Astrocyte of the cerebellum (primary cell): ENCODE results near the gene TSC1.
"Not testable (repeated sequence)": the region's sequence is repeated elsewhere in the genome, so short reads cannot be mapped to it uniquely, and the experiment has no call there.

Experiments
- DNase-seq: peaks from one replicate; pipeline ENCODE4 v3.0.0-alpha.2; 2011; ENCODE audit warnings: low read depth
- H3K4me3 ChIP-seq: 2 replicates; pipeline ENCODE4 v1.5.1; 2011; ENCODE audit warnings: mild to moderate bottlenecking, low read depth, low read length, moderate library complexity
- CTCF ChIP-seq: IDR thresholded peaks from 2 replicates; pipeline ENCODE4 v1.5.1; 2012; ENCODE audit warnings: low read length, low read depth, moderate library complexity, mild to moderate bottlenecking; ENCODE audit errors: missing control alignments
- in situ Hi-C: cut with HindIII; loops from 2 replicates; pipeline ENCODE4 v1.10.0; 2017; ENCODE audit warnings: low sequenced_read_pairs

Gene TSC1

DNA sequence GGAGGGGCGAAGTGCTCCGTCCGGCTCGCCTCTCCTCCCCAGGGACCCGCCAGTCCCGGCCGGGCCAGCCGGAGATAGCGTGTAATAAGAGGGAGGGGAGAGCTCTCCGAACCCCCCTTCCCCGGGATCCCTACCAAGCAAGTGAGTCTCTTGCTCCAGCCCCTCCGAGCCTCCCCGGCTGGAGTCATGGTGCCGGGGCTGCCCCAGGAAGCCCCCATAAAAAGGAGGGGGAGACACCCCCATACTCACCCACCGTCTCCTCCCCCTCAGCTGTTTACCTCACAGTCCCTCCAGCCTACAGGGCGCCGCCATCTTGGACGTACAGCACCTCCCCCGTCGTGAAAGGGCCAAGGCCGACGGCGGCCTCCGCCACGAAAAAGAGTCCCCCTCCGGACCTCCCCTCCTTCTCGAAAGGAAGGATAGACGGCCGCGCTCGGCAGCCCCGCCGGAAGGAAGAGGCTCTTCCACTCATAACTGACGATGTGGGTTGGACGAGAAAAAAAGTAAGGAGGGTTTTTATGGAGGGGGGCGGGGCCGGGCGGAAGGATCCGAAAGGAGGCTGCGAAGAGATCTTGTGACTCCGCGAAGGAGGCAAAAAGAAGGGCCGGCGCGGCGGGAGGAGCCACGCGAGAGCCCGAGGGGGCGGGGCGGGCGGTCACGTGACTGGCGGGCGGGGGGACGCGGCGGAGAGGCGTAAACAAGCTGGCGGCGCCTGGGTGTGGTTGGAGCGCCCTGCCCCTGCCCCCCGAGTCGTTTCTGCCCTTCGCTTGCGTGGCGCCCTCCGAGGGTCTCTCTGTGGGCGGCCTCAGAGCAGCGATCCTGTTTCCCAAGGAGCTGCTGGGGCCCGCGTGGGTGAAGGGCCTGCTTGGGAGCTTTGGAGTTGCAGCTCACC is at the start of gene TSC1:
Gene TSC1 (minus strand): TSS at position 323 of the 892 bp plus-strand sequence. CDS start 15,744 bp downstream, outside the sequence.
- in situ Hi-C loops = no loop called here
- DNase-seq = peak; percentile 90
- no peak for TF ChIP-seq CTCF
- H3K4me3 ChIP-seq = peak within 1 kb of the TSS; percentile 99

DNA sequence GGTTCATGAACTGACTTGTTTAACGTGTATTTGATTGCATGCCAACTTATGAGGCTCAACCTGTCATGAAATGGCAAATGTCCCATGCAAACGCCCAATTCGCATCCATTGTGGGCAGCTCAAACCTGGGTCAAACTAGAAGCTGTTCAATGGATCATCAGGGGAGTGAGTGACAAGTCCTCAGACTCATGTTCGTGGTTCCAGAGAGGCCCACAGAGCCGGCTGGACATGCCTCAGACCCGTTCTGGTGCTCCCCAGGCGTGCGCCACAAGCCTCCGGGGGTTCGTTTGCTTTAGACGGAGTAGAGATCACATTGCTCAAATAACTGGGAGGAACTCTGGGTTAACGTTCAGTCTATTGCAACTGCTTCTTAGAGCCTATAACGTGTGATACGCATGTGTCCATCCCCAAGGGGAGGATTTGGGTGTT is 49.1 kb upstream of the TSC1 start:
- in situ Hi-C loops = no loop called here
- no peak for TF ChIP-seq CTCF
- H3K4me3 ChIP-seq = no peak overlapping the region
- no peak for DNase-seq

DNA sequence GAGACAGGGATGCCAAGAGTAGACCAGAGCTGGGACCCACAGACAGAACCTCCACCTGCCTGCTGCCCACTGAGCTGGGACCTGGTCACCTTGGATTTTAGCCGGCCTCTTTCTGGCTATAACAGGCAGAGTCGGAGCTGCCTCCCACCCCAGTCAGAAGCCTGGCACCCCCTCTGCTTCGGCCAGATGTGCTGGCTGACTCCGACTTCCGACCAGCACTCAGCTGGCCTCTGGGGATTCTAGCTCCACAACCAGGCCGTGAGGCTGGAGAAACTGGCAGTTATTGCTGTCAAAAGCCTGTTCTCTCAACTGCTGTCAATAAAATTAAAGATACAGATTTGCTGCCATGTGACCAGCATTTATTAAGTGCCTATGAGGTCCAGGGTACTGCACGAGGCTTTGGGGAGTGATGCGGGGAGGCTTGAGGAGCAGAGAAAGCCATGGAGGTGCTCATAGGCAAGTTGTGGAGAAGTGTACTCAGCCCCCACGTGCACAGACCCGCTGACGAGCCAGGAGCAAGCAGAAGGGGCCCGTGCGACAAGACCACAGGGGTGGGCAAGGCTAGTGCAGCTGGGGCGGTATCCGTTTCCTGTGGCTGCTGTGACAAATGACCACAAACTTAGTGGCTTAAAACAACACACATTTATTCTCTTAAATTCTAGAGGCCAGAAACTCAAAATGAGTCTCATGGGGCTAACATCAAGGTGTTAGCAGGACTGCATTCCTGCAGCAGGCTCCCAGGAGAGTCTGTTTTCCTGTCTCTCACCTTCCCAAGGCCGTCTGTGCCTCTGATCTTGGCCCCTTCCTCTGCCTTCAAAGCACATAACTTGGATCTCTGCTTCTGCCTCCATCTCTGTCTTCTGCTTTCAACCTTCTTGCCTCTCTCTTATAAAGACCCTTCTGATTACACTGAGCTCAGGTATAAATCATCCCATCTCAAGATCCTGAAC is 47.2 kb upstream of the TSC1 start:
- DNase-seq = no peak
- in situ Hi-C loops = no loop called here
- TF ChIP-seq CTCF = no peak
- no peak overlapping the region for H3K4me3 ChIP-seq

GRCh38 chr9:132990781-132991180 is 46.4 kb upstream of the TSC1 start:
- DNase-seq = no peak
- H3K4me3 ChIP-seq = no peak overlapping the region
- no peak for TF ChIP-seq CTCF
- in situ Hi-C loops = no loop called here

GRCh38 chr9:132989998-132990557 is 45.7 kb upstream of the TSC1 start:
- H3K4me3 ChIP-seq, in situ Hi-C loops, DNase-seq: not testable (repeated sequence)

DNA sequence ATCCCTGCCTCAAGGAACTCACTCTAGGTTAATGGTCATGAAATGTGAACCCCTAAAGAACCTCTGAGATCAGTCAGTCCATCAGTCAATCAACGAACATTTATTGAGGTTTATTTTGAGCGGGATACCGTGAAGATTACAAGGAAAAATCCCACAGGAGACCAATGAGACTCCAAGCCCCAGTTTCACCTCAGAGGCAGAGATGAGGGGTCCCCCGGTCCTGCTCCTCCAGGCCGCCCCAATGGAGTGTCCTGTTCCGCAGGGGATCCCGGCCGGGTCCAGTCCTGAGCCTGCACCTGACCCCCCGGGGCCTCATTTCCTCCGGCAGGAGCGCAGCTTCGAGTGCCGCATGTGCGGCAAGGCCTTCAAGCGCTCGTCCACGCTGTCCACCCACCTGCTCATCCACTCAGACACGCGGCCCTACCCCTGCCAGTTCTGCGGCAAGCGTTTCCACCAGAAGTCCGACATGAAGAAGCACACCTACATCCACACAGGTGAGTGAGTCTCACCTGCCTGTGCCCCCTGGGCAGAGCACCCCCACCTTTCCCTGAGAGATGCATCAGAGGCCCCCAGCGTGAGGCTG is 45.1 kb upstream of the TSC1 start:
- in situ Hi-C loops = no loop called here
- no peak for DNase-seq
- TF ChIP-seq CTCF = no peak
- no peak overlapping the region for H3K4me3 ChIP-seq
